T-cell (primary cell): Measurements from ENCODE around the gene ACAT2. TPM values are rescaled to one million over a fixed set of nuclear protein-coding genes. Genes with fewer than 3 reads are reported as not detected.
"Not testable (repeated sequence)": the region's sequence is repeated elsewhere in the genome, so short reads cannot be mapped to it uniquely, and the experiment has no call there.

Source experiments
- ATAC-seq, 4 experiments: fragments of 200-7000 bp in 3 of 4; fragments of 150-1000 bp in 1 of 4; cut with Tn5 transposase; replicated peaks in 1 of 4; 1 replicate in 3 of 4; 2 replicates in 1 of 4; pipeline ENCODE4 v1.10.0; 2021; ENCODE audit warnings: moderate library complexity in 3 of 4, mild to moderate bottlenecking in 2 of 4, moderate number of reproducible peaks in 1 of 4
- CTCF ChIA-PET, 2 donors: fragments of 300-600 bp; sonication (Branson Sonifier 250); formaldehyde crosslinking; loops; one replicate each; lab custom pipeline; 2022; ENCODE audit warnings: antibody characterized with exemption in 2 of 2; lab: Charles Lee
- POLR2A ChIA-PET, 2 donors: fragments of 300-600 bp; sonication (Branson Sonifier 250); formaldehyde crosslinking; loops; one replicate each; lab custom pipeline; 2022; ENCODE audit warnings: antibody characterized with exemption in 2 of 2; lab: Charles Lee
- DNase-seq, 35 experiments: peaks; one replicate each; pipeline versions ENCODE4 v3.0.0 to v3.0.0-alpha.2; 2013 to 2023
- H3K27ac ChIP-seq: one replicate; pipeline ENCODE4 v1.5.1; 2013; ENCODE audit warnings: low read length
- H3K27me3 ChIP-seq, 2 experiments: replicated peaks in 1 of 2; 1 replicate in 1 of 2; 2 replicates in 1 of 2; pipeline versions ENCODE4 v1.6.1 to v1.7.0; 2013; ENCODE audit warnings: low read length in 1 of 2, mixed read lengths in 1 of 2; ENCODE audit not compliant: control insufficient read depth in 2 of 2, insufficient read depth in 2 of 2; ENCODE audit errors: extremely low read depth in 1 of 2
- H3K36me3 ChIP-seq, 2 donors: 1 replicate in 1 of 2; 2 replicates in 1 of 2; pipeline versions ENCODE4 v1.6.1 to v1.7.0; 2013; ENCODE audit warnings: low read length in 1 of 2; ENCODE audit not compliant: control insufficient read depth in 2 of 2, insufficient read depth in 1 of 2; ENCODE audit errors: extremely low read depth in 1 of 2
- H3K4me1 ChIP-seq, 2 experiments: 1 replicate in 1 of 2; 2 replicates in 1 of 2; pipeline versions ENCODE4 v1.6.1 to v1.7.0; 2013; ENCODE audit warnings: low read length in 2 of 2, mixed read lengths in 1 of 2; ENCODE audit not compliant: insufficient read depth in 2 of 2, control insufficient read depth in 1 of 2; ENCODE audit errors: extremely low read depth in 1 of 2
- H3K4me3 ChIP-seq, 2 donors: 1 replicate in 1 of 2; 2 replicates in 1 of 2; pipeline versions ENCODE4 v1.5.1 to v1.7.0; 2013; ENCODE audit warnings: mild to moderate bottlenecking in 2 of 2, low read length in 1 of 2, moderate library complexity in 1 of 2; ENCODE audit not compliant: control insufficient read depth in 1 of 2; ENCODE audit errors: extremely low read depth in 1 of 2
- H3K9me3 ChIP-seq: 2 replicates; pipeline ENCODE4 v1.7.0; 2013
- H3K27ac Mint-ChIP-seq, 2 donors: one replicate each; pipeline ENCODE4 v1.8.0; 2020 to 2021; ENCODE audit warnings: mild to moderate bottlenecking in 2 of 2, mixed read lengths in 2 of 2
- H3K27me3 Mint-ChIP-seq, 2 donors: one replicate each; pipeline ENCODE4 v1.8.0; 2021 to 2022; ENCODE audit warnings: mixed read lengths in 2 of 2
- H3K36me3 Mint-ChIP-seq: one replicate; pipeline ENCODE4 v1.8.0; 2021; ENCODE audit warnings: mixed read lengths
- H3K4me1 Mint-ChIP-seq, 3 donors: one replicate each; pipeline ENCODE4 v1.8.0; 2020 to 2022; ENCODE audit warnings: mixed read lengths in 3 of 3, mild to moderate bottlenecking in 1 of 3
- H3K4me3 Mint-ChIP-seq, 3 donors: one replicate each; pipeline ENCODE4 v1.8.0; 2020 to 2022; ENCODE audit warnings: mild to moderate bottlenecking in 3 of 3, mixed read lengths in 3 of 3, moderate library complexity in 3 of 3
- H3K9me3 Mint-ChIP-seq, 3 donors: one replicate each; pipeline ENCODE4 v1.8.0; 2020 to 2022; ENCODE audit warnings: mixed read lengths in 3 of 3
- WGBS: methylation state at CpG from one replicate; pipeline ENCODE4 v1.1.5; 2013; ENCODE audit warnings: missing lambda C conversion rate; ENCODE audit not compliant: insufficient coverage; 5-methylcytosine and 5-hydroxymethylcytosine counted together
- total RNA-seq, 35 experiments: library from RNA in 6 of 35; stranded (reverse) in 6 of 35; fragments of 120-200 nt in 1 of 35; gene quantifications; one replicate each; pipeline versions ENCODE4 v1.2.1 to v1.2.4 and lab custom pipeline; 2013 to 2026

Gene ACAT2
- total RNA-seq, 5 donors from 2014 or later (not counting 1 experiment from before 2014, with no cell fraction given): 21.5 to 28.2 (median 27.4) TPM

DNA sequence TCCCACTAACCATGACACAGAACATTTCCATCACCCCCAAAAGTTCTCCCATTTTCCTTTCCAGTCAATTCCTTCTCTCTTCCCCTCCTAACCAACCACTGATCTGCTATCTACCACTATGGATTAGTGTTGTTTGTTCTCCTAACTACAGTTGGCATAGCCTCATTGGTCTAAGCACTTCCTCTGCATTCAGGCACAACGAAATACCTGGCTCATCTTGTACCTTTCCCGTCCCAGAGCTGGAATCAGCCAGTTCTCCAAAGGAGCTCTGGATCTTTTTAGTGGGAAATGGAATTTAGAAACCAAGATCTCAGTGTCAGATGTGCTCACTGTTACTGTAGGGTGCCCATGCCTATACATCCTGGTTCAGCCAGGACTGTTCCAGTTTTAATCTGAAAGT, 38.6 kb upstream of the ACAT2 start:
- POLR2A ChIA-PET: interaction anchor here (0.6 to 1.5 kb wide), 5 partner anchors 8 to 1516 kb away, joined by 3 to 6 read pairs (median 3); no protein-coding TSS in a partner anchor
- CTCF ChIA-PET: interaction anchor here in 1 of 2 donors (0.6 to 2.5 kb wide), 3 partner anchors 9 to 35 kb away, joined by 3 to 11 read pairs (median 3); no protein-coding TSS in a partner anchor
- H3K4me3 Mint-ChIP-seq: no peak overlapping the region
- Histone ChIP-seq H3K4me3 (no peak overlapping the region), H3K4me1 (peaks cover 10 to 11% of the 10 kb centered on the region in 2 experiments), H3K27me3 (no peaks in the 10 kb centered on the region), H3K27ac (no peak overlapping the region), H3K36me3 (no peaks in the 10 kb centered on the region), H3K9me3 (peaks cover 3% of the 10 kb centered on the region)
- H3K4me1 Mint-ChIP-seq: peaks cover 30 to 39% (median 32%) of the 10 kb centered on the region in 3 donors
- H3K27me3 Mint-ChIP-seq: no peaks in the 10 kb centered on the region
- H3K27ac Mint-ChIP-seq: no peak overlapping the region
- DNase-seq: no peak
- ATAC-seq: no peak
- H3K36me3 Mint-ChIP-seq: peaks cover 13% of the 10 kb centered on the region
- peaks cover 0 to 9% (median 6%) of the 10 kb centered on the region in 3 donors for H3K9me3 Mint-ChIP-seq
- 100% methylated on average over 2 of the region's 2 CpGs for WGBS

DNA sequence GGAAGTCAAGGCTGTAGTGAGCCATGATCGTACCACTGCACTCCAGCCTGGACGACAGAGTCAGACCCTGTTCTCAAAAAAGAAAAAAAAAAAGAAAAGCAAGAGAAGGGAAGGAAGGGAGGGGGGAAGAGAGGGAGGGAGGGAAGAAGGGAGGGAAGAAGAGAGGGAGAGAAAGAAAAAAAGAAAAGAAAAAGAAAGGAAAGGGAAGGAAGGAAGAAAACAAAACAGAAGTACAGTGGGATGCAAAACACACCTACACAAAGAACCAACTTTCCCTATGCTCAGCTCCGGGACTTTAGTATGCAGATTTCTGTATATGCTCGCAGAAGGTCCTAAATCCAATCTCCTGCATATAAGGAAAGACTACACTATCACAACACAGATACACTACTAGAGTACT, 37.1 kb upstream of the ACAT2 start:
- H3K36me3 ChIP-seq: no peaks in the 10 kb centered on the region
- H3K36me3 Mint-ChIP-seq: peaks cover 17% of the 10 kb centered on the region
- DNase-seq (no peak), ATAC-seq (no peak)
- no peak overlapping the region for H3K27ac ChIP-seq
- H3K9me3 ChIP-seq: peaks cover 3% of the 10 kb centered on the region
- H3K4me1 ChIP-seq: peaks cover 13 to 21% of the 10 kb centered on the region in 2 experiments
- ChIA-PET CTCF (interaction anchor here (0.6 to 2.5 kb wide), 6 partner anchors 7 to 298 kb away, joined by 3 to 11 read pairs (median 4); no protein-coding TSS in a partner anchor), POLR2A (interaction anchor here (0.8 to 1.2 kb wide), 2 partner anchors 31 to 66 kb away, joined by 4 to 24 read pairs; no protein-coding TSS in a partner anchor)
- H3K9me3 Mint-ChIP-seq: peaks cover 0 to 9% (median 6%) of the 10 kb centered on the region in 3 donors
- 100% methylated on average over 2 of the region's 4 CpGs for WGBS
- peak overlapping the region in 1 of 3 donors; percentile 27 for H3K4me3 Mint-ChIP-seq
- no peaks in the 10 kb centered on the region for H3K27me3 ChIP-seq
- H3K27ac Mint-ChIP-seq: peak overlapping the region in 1 of 2 donors; percentile 34
- peaks cover 45 to 54% (median 48%) of the 10 kb centered on the region in 3 donors for H3K4me1 Mint-ChIP-seq
- no peak overlapping the region for H3K4me3 ChIP-seq
- no peaks in the 10 kb centered on the region for H3K27me3 Mint-ChIP-seq

DNA sequence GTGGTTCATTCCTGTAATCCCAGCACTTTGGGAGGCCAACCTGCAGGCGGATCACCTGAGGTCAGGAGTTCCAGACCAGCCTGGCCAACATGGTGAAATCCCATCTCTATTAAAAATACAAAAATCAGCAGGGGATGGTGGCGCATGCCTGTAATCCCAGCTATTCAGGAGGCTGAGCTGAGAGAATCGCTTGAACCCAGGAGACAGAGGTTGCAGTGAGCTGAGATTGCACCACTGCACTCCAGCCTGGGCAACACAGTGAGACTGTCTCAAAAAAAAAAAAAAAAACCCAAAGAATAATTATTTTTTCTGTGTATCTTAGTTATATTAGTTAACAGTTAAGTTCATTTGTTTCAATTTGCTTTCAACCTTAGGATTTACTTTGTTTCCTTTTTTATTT, 36.6 kb upstream of the ACAT2 start:
- ChIA-PET CTCF (interaction anchor here in 1 of 2 donors (0.6 to 0.8 kb wide), 2 partner anchors 68 to 128 kb away, joined by 3 read pairs; no protein-coding TSS in a partner anchor), POLR2A (interaction anchor here (0.8 to 1.2 kb wide), 2 partner anchors 32 to 65 kb away, joined by 4 to 24 read pairs; no protein-coding TSS in a partner anchor)
- Mint-ChIP-seq H3K4me1 (peaks cover 50 to 57% (median 51%) of the 10 kb centered on the region in 3 donors), H3K36me3 (peaks cover 17% of the 10 kb centered on the region)
- H3K36me3 ChIP-seq, H3K27me3 Mint-ChIP-seq, DNase-seq, H3K27ac Mint-ChIP-seq, H3K27me3 ChIP-seq, H3K4me3 Mint-ChIP-seq, H3K9me3 Mint-ChIP-seq, H3K4me3 ChIP-seq, ATAC-seq, H3K9me3 ChIP-seq: not testable (repeated sequence)
- peaks cover 14 to 25% of the 10 kb centered on the region in 2 experiments for H3K4me1 ChIP-seq
- peak overlapping the region; percentile 95 for H3K27ac ChIP-seq
- whole genome bisulfite sequencing: 100% methylated on average over 1 of the region's 3 CpGs

DNA sequence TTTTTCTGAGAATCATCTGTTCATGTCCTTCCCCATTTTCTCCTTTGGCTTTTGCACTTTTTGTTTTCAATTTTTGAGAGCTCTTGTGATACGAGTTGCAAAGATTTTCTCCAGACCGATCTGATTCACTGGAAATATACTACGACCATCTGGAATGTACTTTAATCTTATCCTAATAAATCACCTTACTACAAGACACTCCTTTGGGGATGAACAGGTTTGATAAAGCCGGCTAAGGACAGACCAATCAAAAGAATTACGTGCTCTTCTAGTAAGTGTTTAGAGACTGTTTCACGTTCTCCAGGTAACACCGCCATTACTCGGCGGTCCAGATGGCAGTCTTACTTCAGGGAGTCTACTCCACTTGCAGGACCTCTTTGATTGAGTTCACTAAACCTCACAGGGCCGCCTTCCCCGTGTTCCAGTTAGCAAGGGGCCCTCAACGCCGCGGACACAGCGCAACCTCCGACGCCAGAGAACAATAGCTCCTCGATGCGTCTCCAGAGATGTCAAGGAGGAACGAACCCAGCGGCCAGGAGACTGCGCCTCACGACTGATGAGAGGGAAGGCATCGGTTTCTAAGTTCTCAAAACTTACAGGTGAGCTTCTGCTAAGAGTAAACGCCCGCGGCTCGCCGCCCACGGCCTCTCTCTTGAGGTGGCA, 35.5 kb upstream of the ACAT2 start:
- H3K4me3 ChIP-seq: peak overlapping the region; percentile 42 to 93
- ATAC-seq (peak in 3 of 4 experiments; percentile 8 to 11 (median 10)), DNase-seq (no peak)
- CTCF ChIA-PET: interaction anchor here (0.6 to 1.7 kb wide), 9 partner anchors 8 to 736 kb away, joined by 3 to 11 read pairs (median 4); partner anchors contain the start of gene MRPL18 (in 1 of the 2)
- POLR2A ChIA-PET: interaction anchor here (0.6 to 2.1 kb wide), 17 partner anchors 12 to 875 kb away, joined by 3 to 14 read pairs (median 6); partner anchors contain the start of genes MRPL18 (in 2 of the 2), TCP1 (in 2 of the 2), ACAT2 (in 1 of the 2) and SOD2 (in 1 of the 2)
- H3K27ac Mint-ChIP-seq: peak overlapping the region; percentile 99
- H3K9me3 ChIP-seq: peaks cover 3% of the 10 kb centered on the region
- H3K36me3 Mint-ChIP-seq: peaks cover 17% of the 10 kb centered on the region
- H3K4me3 Mint-ChIP-seq: peak overlapping the region; percentile 95 to 96 (median 96)
- H3K36me3 ChIP-seq: no peaks in the 10 kb centered on the region
- peaks cover 19 to 28% of the 10 kb centered on the region in 2 experiments for H3K4me1 ChIP-seq
- peaks cover 61 to 69% (median 62%) of the 10 kb centered on the region in 3 donors for H3K4me1 Mint-ChIP-seq
- under 1% methylated on average over 26 of the region's 30 CpGs for WGBS
- H3K27ac ChIP-seq: peak overlapping the region; percentile 95
- H3K27me3 ChIP-seq: no peaks in the 10 kb centered on the region
- peaks cover 0 to 9% (median 6%) of the 10 kb centered on the region in 3 donors for H3K9me3 Mint-ChIP-seq
- H3K27me3 Mint-ChIP-seq: no peaks in the 10 kb centered on the region

DNA sequence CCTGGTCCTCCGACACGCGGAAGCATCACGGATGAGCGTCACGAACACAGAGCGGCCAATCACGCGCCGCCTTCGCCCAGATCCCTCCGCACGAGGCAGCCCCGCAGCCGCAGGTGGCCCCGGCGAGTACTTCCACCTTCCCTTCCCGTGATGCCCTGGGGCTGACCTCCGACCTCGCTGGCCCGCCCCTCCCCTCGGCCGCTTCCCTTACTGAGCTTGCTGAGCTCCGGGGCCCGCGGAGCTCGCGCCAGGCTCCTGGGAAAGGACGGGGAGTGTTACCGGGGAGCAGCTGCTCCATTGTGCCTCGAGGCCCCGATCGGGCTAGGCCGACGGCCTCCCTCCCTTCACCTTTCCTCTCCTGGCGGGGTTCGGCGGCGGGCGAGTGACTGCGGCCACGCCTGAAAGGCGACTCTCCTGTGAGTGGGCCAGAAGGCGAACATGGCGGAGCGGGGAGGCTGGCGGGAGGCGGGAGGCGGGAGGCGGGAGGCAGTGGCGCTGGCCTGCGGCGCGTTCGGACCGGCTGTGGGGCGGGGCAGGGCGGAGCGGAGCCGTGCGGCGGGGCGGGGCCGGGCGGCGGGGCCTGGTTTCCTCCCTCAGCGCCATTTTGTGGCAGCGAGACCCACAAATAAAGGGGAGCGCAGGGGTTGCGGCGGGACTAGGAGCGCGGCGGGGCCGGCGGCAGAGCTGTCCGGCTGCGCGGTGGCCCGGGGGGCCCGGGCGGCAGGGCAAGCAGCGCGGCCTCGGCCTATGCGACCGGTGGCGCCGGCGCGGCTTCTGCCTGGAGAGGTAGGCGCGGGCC, 34.7 kb upstream of the ACAT2 start, which contains the start of gene WTAP:
Gene WTAP (plus strand): TSS at position 589 of the 799 bp plus-strand sequence. CDS start 8,760 bp downstream, outside the sequence.
- CTCF ChIA-PET: interaction anchor here (0.6 to 1.7 kb wide), 14 partner anchors 9 to 1266 kb away, joined by 3 to 11 read pairs (median 4); partner anchors contain the start of genes ACAT2 (in 1 of the 2), MRPL18 (in 1 of the 2) and SOD2 (in 1 of the 2)
- Histone ChIP-seq H3K27me3 (no peaks in the 10 kb centered on the region), H3K4me3 (peak within 1 kb of the TSS; percentile 91 to 93), H3K9me3 (peaks cover 3% of the 10 kb centered on the region), H3K36me3 (peaks cover 0 to 3% of the 10 kb centered on the region in 2 donors), H3K27ac (peak within 1 kb of the TSS; percentile 95), H3K4me1 (peaks cover 22 to 35% of the 10 kb centered on the region in 2 experiments)
- ATAC-seq: peak; percentile 85 to 91 (median 86)
- Mint-ChIP-seq H3K9me3 (peaks cover 0 to 9% (median 6%) of the 10 kb centered on the region in 3 donors), H3K4me1 (peaks cover 69 to 71% (median 69%) of the 10 kb centered on the region in 3 donors), H3K4me3 (peak within 1 kb of the TSS; percentile 95 to 96 (median 96)), H3K36me3 (peaks cover 17% of the 10 kb centered on the region), H3K27ac (peak within 1 kb of the TSS; percentile 99), H3K27me3 (no peaks in the 10 kb centered on the region)
- under 1% methylated on average over 76 of the region's 93 CpGs for WGBS
- POLR2A ChIA-PET: interaction anchor here (0.5 to 2.1 kb wide), 21 partner anchors 11 to 1456 kb away, joined by 3 to 14 read pairs (median 4); partner anchors contain the start of genes MRPL18 (in 2 of the 2), TCP1 (in 2 of the 2), ACAT2 (in 1 of the 2) and SOD2 (in 1 of the 2)
- DNase-seq: peak; percentile 93 to 99 (median 96)
